ENCODE results near the gene SLC39A11.
"Not testable (repeated sequence)": the region's sequence is repeated elsewhere in the genome, so short reads cannot be mapped to it uniquely, and the experiment has no call there.

Gene SLC39A11

DNA sequence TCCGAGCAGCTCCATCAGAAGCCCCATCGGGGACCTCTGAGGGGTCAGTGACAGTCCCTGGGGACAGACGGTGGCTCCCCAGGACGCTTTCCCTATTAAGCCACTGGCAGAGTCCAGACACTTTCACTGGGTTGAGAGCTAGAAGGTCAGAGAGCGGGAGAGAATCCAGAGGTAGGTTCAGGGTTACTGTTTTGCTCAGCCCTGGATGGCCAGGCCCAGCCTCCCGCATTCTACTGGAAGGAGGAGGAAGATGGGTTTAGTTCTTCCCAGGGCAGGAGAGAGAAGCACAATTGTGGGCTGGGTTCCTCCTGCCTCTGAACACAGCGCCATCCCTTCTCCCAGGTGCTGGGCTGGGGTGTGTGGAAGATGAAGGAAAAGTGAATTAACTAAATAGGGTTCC, 452.8 kb downstream of the SLC39A11 start:
- no peak for DNase-seq

DNA sequence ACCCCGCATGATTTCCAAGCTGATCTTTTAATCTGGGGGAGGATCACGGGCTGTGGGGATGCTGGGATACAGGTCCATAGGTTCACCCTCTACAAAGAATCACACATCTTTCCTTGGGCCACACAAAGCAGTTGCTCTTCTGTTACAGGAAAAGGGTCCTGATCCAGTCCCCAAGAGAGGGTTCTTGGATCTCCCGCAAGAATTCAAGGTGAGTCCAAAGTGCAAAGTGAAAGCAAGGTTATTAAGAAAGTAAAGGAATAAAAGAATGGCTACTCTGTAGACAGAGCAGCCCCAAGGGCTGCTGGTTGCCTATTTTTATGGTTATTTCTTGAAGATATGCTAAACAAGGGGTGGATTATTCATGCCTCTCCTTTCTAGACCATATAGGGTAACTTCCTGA, 453.6 kb downstream of the SLC39A11 start:
- not testable (repeated sequence) for DNase-seq

- DNase-seq, result no peak
Measured at GRCh38 chr17:72635034-72635635, 457.4 kb downstream of the SLC39A11 start.

- no peak for DNase-seq
Measured at GRCh38 chr17:72634621-72635020, 457.9 kb downstream of the SLC39A11 start.

- no peak for DNase-seq
Measured at GRCh38 chr17:72631949-72632684, 460.4 kb downstream of the SLC39A11 start.

DNA sequence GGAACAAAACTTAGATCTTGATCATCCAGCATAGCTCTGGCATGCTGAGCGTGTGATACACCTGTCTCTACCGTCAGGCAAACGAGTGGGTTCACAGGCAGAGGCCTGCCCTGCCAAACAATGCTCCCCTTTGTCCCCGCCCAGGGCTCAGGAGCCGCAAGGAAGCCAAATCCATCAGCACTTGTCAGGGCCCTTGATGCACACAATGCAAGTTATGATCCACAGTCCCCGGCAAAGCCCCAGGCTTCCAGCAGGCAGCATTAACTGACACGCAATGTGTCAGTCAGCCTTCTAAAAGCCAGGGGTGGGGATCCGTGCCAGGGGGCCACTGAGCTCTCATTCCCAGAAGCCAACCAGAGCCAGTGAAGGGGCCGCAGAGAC, 460.9 kb downstream of the SLC39A11 start:
- DNase-seq, result no peak

DNA sequence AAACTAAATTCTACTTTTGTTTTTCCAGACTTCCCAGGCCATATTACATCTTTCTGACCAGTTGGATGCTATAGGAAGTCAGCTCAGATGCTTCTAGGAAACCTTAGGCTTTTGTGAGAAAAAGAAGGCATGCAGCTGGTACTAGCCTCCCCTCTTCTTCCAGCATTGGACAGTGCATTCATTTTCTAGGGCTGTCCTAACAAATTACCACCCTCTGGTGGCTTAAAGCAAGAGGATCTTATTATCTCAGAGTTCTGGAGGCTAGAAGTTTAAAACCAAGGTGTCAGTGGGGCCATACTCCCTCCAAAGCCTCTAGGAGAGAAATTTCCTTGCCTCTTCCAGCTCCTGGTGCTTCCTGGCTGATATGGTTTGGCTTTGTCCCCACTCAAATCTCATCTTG, 467.8 kb downstream of the SLC39A11 start:
- DNase-seq, result no peak

GRCh38 chr17:72624226-72624625, 468.3 kb downstream of the SLC39A11 start:
- DNase-seq, result no peak

DNA sequence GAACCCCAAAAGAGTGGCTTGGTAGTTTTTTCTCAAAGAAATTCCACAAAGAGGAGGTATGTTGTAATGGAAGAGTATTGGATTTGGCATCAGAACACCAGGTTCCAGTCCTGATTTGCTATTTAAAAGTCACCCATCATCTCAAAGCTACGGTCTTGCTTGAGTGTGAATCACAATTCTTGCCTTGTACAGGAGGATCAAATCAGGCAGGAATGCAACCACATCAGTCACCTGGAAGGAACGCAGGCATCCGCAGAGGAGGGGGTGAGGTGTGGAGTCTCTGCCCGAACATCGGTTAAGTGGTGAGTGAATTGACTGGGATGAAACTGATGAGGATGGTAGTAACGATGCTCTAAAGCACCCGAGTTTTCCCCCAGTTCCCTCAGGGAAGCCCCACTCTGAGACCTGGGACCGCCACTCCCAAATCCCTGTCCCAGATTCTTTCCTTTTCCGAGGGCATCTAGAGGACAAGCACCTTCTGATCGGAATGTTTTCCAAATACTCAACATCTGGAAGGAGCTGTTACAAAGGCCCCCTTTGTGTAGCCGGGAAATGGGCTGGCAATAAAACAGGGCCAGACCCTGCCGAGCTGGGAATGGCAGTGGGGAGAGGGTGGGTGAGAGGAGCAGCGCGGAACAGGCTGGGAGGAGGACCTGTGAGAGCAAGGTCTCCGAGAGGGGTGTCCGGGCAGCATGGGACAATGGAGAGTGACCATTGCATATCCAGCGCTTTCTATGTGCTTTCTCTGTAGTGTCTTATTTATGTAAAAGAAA, 469.6 kb downstream of the SLC39A11 start:
- DNase-seq, result no peak

DNA sequence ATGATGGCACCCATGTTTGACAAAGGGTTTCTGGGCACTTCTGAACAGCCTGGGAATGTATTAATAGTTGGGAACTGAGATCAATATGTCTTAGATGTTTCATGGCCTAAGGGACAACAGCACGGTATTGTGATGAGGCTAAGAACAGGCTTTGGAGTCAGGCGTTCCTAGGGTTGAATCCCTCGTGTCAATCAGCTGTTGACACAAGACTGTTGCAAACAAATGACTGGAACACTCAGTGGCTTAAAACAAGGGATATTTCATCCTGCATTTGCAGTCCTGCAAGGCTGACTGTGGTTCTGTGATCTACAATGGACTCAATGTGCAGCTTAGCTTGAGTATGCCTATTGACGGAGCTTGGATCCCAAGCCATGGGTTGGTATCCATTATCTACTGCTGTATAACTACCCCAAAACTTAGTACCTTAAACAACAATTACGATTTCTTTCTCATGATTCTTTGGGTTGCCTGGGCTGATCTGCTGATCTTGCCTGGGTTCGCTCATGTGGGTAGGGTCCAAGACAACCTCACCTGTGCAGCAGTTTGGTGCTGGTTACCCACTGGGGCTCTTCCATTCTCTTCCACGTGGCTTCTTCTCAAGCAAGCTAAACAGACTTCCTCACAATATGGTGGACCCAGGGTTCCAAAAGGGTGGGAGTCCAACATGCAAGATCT, 472.4 kb downstream of the SLC39A11 start:
- no peak for DNase-seq

DNA sequence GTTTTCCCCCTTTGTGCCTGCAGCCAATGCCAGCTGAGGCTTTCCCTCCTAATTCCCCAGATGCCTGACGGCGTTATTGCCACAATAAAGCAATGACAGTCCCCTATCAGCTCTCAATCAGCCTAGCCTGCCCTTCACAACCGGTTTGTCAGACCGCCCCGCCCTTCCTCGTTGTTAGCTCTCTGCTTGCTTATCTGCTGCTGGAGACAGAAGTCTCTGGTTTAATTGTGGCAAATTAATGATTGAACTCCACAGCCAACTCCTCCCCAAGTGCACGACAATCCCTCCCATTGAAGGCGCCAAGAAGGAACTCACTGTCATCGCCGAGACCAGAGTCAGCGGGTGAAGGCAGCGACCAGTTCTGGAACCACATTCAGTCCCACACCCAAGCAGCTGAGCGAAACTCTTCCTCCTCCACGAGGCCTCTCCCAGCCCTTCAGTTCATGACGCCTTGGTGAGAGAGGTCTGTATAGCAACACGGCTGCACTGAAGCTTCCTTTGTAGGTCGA, 474.4 kb downstream of the SLC39A11 start:
- DNase-seq, result no peak

DNA sequence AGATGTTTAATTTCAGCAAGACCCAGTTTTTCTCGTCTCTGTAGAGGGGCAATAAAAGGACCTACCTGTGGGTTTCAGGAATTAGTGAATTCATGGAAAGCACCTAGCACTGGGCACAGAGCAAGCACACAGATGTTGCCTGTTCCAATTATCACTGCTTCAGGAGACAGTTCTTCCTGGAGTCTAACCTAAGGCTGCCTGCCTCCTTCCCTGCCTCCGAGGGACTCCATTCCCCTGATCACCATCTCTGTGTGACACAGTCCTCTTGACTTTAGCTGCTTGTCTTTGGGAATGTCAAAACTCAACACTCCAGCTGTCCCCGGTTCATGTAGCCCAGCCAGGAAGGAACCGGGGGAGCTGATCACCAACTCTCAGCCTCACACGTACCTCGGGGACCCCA, 474.9 kb downstream of the SLC39A11 start:
- DNase-seq, result no peak

DNA sequence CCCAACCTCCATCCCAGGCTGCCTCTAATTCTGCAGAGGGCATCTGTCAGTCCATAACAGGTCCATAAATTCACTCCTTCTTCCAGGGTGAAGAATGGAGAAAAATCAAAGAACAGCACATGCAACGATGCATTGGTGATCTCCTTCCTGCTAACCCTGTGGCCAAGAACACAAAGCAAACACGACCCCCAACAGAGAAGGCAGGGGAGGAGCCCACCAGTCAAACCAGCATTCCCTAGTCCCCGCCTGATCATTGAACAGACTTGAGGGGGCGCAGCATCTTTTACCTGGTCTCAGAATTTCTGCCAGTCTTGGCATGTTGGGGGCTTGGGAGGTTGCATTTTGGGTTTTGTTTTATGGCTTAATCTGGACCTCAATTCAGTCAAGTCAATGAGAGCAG, 476.0 kb downstream of the SLC39A11 start:
- no peak for DNase-seq

DNA sequence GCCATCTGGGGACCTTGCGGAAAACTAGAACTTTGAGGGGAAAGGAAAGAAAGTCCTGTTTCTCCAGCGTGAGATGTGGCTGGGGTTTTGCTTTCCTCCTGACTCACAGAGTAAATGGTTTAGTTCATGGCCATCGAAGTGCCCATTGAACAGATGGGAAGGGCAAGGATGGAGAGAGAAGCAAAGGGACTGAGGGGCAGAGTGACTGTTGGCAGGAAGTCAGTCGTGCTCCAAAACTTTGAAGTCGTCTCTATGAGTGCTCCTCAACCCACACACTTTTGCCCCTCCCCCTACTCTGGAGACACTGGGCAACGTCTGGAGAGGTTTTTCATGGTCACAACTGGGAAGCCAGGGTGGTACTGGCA, 476.9 kb downstream of the SLC39A11 start:
- DNase-seq, result no peak

GRCh38 chr17:72614871-72615626, 477.4 kb downstream of the SLC39A11 start:
- DNase-seq, result no peak

- DNase-seq, result no peak
Measured at GRCh38 chr17:72614476-72614870, 478.0 kb downstream of the SLC39A11 start.

GRCh38 chr17:72613806-72614292, 478.6 kb downstream of the SLC39A11 start:
- no peak for DNase-seq

GRCh38 chr17:72613396-72613795, 479.1 kb downstream of the SLC39A11 start:
- no peak for DNase-seq

DNA sequence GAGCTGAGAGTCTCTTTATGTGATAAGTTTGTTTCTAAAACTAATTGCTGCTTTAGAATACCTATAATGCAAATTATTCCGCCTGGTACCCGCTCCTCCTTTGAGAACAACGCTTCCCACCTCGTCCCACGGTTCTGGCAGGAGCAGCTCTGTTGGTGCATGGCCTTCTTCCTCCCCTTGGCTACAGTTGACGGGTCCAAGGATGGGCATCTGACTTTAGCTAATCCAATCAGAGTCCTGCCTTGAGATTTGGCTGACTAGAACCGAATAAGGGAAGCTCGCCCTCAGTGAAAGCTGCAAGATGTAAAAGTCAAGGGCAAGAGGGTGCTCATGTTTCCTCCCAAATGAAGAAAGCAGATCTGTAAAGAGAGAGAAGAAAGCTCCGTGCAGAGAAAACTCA, 481.3 kb downstream of the SLC39A11 start:
- DNase-seq, result no peak

GRCh38 chr17:72609501-72609900, 483.0 kb downstream of the SLC39A11 start:
- no peak for DNase-seq

- DNase-seq, result no peak
Measured at GRCh38 chr17:72608436-72608835, 484.1 kb downstream of the SLC39A11 start.

- no peak for DNase-seq
Measured at GRCh38 chr17:72606656-72607055, 485.8 kb downstream of the SLC39A11 start.

Measured in activated CD4-positive, alpha-beta T cell treated with anti-CD3 and anti-CD28 coated beads for 1 hour (primary cell).